ENCODE results near the gene ERMP1.
"Not testable (repeated sequence)": the region's sequence is repeated elsewhere in the genome, so short reads cannot be mapped to it uniquely, and the experiment has no call there.

Gene ERMP1

DNA sequence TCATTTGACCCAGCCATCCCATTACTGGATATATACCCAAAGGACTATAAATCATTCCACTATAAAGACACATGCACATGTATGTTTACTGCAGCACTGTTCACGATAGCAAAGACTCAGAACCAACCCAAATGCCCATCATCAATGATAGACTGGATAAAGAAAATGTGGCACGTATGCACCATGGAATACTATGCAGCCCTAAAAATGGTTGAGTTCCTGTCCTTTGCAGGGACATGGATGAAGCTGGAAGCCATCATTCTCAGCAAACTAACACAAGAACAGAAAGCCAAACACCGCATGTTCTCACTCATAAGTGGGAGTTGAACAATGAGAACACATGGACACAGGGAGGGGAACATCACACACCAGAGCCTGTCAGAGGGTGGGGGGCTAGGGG lies 49.5 kb downstream of the ERMP1 start:
- DNase-seq (ENCODE audit: low read depth) = not testable (repeated sequence)

DNA sequence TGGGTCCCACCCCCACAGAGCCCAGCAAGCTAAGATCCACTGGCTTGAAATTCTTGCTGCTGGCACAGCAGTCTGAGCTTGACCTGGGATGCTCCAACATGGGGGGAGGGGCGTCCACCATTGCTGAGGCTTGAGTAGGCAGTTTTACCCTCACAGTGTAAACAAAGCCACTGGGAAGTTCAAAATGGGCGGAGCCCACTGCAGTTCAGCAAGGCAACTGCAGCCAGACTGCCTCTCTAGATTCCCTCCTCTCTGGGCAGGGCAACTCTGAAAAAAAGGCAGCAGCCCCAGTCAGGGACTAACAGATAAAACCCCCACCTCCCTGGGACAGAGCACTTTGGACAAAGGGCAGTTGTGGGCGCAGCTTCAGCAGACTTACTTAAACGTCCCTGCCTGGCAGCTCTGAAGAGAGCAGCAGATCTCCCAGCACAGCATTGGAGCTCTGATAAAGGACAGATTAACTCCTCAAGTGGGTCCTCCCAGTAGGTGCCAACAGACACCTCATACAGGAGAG lies 53.2 kb downstream of the ERMP1 start:
- DNase-seq (ENCODE audit: low read depth) = not testable (repeated sequence)

DNA sequence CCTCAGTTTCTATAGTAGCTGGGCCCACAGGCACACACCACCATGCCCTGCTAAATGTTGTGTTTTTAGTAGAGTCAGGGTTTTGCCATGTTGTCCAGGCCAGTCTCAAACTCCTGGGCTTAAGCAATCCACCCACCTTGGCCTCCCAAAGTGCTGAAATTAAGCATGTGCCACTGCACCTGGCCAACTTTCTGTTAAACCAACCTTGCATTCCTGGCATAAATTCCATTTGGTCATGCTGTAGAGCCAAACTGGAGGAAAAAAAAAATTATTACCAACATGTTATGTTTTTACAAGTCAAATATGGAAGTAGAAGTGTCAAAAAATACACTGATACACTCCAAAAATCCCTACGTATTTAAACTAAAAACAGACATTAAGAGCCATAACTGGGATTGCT lies 54.1 kb downstream of the ERMP1 start:
- no peak for DNase-seq (ENCODE audit: low read depth)

DNA sequence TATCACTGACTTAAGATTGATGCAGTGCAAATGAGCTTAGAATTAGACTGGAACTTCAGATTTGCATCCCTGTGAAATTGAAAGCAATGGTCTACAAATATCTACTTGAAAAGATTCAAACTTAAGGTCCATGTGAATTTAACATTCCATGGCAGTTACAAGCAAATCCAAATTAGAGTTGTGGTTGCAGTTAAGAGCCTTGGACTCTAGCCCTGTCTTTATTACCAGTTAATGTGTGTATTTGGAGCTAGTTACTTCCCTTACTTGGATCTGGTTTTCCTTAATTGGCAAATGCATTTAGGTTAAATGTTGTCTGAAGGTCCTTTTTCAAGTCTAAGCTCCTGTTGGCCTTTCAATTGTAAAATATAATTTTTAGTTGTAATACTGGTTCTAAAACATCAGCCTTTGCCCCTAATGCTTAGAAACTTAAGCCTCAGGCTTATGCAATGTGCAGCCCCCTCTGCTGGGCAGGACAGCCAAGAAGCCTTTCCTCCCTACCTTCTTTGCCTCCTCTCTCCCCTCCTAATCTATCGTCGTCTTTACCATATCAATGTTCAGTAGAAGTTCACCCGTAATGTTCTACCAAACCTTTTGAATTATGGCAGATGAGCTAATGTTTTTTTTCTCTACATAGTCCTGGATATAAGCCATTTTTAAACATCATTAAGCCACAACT lies 59.5 kb downstream of the ERMP1 start:
- DNase-seq (ENCODE audit: low read depth) = no peak

DNA sequence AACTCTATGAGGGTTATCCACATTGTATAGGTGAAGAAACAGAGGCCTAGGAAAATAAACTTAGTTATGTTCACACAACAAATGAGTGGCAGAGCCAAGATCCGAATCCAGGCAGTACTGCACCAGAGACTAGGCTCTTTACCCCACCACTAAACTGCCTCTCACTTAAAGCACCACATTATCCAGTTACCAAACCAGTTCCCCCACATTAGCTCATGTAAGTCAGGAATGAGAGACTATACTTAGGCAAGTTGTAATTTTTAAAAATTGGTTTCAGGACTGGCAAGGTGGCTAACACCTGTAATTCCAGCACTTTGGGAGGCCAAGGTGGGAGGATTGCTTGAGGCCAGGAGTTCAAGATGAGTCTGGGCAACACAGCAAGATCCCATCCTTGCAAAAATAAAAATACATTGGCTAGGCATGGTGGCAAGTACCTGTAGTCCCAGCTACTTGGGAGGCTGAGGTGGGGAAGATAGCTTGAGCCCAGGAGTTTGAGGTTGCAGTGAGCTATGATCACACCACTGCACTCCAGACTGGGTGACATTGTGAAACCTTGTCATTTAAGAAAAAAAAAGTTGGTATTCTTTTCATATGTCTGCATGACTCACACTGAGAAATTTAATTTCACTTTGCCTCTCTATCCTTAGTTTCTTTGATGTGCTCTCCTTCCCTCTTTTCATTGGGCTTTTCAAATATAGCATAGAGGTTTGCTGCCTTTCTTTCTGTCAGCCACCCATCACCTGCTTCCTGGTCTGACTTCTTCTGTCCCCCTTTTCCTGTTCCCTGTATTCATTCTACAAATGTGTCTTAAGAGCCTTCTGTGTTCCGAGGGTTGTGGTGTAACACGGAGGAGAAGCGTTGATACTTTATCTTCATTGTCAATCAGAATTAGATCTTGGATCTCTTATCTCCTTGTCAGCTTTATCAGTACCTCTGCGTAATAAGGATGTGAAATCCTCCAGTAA lies 64.7 kb downstream of the ERMP1 start:
- no peak for DNase-seq (ENCODE audit: low read depth)

DNA sequence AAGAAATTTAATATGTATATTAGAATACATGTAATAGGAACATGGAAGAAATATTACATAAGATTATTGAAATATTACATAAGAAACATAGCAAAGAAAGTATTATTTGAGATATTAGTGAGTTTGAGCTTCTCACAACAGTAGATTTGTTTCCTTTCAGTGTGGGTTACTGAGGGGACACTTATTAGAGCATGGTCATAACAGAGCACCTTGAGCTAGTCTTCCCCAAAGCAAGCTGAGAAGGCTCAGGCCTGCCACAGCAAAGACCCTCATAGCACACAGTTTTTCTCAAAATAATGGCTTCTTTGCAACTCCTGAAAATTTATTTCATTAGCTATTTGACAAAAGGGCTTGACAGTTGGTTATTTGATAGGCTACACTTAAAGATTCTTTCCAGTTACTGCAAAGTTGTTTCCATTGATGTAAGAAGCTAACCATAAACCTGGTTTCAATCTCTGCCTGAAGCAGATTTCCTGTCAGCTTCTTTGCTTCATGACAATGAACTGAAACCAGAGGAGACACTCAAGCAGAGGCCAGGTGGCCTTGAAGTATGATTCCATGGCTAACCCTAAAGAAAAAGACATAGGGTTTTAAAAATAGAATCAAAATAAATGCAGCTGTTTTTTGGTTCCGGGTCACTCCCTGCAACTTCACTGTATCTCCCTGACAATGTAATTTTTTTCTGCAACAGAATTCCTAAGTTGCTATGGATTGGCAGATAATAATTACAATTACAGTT lies 68.6 kb downstream of the ERMP1 start:
- DNase-seq (ENCODE audit: low read depth) = no peak

DNA sequence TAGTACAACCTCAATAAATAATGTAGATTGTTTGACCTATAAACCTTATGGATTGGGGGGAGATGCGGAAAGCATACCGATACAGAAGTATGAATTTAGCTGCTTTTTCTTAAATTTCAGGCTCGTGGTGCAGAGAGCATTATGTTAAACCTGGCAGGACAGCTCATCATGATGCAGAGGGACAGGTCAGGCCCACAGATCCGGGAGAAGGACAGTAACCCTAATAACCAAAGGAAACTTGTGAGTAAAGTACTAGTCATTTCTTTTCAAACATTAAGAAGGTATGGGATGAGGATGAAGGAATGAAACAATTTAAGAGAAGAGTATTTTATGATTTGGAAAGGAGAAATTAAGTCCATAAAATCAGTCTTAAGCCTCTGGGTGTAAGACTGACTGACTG lies 70.5 kb downstream of the ERMP1 start:
- DNase-seq (ENCODE audit: low read depth) = peak; percentile 68

DNA sequence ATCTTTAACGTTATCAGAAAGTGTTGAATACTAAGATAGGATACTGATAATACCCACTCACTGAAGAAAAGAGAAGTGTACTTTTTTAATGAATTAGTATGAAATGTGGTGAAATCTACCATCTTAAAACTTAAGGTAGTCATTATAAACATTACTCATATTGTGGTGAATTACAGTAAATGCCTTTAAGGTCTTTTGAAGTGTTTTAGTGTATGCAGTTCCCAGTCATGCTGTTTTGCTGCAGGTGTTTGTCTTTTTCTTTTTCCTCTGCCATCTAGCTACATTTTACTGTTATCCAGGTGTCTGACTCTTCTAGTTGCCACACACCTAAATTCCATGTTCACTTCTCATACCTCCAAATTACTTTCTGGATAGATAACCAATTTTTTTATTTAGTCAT lies 72.6 kb downstream of the ERMP1 start:
- peak; percentile 37 for DNase-seq (ENCODE audit: low read depth)

DNA sequence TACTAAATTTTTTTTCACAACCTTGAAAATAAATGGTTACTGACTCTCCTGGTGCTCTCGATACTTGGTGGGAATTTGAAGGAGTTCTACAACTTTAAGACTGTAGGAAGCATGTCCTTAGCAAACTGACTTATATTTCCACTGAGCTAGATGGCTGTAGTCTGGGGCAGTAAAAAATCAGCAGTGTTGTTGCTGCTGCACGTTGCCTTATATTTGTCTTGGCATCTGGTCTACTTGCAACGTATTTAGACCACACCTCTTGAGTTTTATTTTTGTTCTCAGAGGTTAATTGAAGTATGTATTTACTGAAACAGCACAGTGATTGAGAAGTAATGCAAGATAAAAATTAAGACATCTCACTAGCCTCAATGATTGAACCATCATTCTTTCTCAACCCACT lies 76.3 kb downstream of the ERMP1 start:
- no peak for DNase-seq (ENCODE audit: low read depth)

DNA sequence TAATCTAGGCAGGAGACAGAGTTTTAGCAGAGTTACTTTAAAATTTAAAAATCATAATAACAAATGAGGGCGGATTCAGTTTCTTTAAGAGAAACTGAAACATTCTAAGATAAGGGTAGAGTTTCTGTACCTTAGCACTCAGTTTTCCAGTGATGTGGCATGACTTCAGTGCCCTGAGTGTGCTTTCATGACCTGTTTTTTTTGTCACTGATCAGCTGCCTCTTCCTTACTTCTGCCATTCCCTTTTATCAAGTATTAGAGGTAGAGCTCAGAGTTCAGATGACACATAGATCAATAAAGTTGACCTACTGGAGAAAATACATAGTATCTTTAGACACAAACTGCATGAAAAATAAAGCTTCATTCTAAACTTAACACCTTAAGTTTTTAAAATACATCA lies 82.3 kb downstream of the ERMP1 start:
- DNase-seq (ENCODE audit: low read depth) = no peak

DNA sequence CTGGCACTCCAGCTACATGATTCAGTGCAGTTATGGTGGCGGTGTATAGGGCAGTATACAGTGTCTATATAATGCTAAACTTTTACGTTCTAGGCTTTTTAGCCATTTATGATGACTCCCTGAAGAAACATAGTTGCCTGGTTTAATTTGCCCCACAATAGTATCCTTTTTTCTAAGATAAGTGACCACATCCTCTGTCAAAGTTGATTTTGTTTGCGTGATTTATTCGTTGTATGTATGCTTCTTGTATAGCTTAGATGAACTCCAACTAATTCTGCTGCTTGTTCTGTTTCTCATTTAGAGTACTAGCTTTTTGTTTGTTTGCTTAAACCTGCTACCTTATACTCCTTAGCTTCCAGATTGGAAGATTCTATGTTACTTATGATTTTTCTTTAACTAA lies 83.6 kb downstream of the ERMP1 start:
- DNase-seq (ENCODE audit: low read depth) = no peak

DNA sequence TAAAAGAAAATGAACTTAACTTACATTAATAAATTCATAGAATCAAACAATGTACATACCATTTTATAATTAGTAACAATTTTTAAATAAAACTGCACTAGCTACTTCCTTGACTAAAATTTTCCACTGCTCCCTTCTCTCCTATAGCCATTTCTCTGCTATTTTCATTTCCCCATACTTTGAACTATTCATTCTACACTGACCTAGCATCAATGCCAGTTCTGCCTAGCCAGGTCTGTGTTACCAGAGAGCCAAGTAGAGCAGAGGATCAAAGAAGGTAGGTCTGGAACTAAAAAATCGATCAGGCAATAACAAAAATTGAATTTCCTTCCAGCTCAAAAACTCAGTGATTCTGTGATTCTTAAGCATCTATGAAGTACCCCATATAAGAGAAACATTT lies 84.5 kb downstream of the ERMP1 start:
- no peak for DNase-seq (ENCODE audit: low read depth)

DNA sequence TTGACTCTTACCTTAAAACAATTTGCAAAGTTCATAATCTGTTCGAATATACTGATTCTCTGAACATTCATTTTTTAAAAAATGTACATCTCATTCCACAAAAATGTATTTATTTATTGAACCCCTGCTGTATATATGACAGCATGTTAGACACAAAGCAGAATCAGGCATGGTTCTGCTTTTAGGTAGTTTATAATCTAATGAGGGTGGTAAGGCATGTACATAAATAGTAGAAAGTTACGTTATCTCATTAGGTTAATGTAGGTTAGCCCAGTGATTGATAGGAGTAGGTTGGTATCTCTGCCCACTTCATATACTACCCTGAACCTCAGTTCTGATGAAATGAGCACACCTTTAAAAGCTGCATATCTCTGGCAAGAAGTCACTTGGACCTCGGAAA lies 89.8 kb downstream of the ERMP1 start:
- DNase-seq (ENCODE audit: low read depth) = no peak

DNA sequence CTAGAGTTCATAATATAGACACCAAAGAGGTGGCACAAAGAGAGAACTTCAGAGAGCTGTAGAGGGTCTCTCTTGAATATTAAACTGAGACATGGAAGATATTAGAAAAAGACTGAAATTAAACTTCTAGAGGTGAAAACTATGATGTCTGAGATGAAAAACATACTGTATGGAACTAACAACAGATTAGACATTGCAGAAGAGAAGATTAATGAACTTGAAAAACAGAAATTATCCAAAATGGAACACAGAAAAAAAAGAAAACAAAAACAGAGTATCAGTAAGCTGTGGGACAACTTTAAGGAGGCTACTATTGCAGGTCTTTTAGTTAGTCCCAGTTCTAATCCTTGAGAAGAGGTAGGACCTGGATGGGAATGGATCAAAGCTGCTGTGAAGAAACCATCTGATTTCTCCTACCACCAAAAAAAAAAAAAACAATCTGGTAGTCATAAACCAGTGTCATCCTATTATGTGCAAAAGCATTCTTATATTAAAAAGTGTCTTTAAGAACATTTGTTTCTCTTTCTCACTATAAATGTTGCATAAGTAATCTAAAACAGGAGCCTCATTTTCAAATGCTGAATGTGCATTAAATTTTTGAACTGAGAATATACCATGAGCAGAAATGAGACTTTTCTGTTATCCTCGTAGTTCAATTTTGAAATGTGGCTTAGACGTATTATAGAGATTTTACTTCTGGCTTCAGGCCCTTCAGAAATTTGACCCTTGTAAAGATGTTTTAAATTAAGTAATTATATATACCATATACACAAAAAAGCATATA lies 96.2 kb downstream of the ERMP1 start:
- no peak for DNase-seq (ENCODE audit: low read depth)

DNA sequence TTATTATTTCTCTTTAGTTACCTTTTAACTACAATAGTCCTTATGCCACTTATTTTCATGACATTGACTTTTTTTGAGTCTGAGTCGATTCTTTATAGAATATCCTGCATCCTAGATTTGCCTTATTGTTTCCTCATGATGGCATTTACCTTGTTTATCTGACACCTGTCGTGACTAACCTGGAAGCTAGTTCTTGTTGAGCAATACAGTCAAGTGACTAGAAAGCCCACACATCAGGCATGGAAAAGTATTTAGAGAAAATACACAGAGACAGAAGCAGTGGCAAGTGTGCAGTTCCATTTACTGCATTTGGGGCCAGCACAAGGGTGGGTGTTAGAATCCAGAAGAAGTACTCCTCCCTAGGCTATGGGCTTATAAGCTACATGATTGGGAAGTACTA lies 97.8 kb downstream of the ERMP1 start:
- no peak for DNase-seq (ENCODE audit: low read depth)

Measured in ELR (cell line).